GM15510 (cell line): Measurements from ENCODE around the gene MED27.

Experiments
- POLR2A ChIP-seq: IDR thresholded peaks from 3 replicates; pipeline ENCODE4 v1.6.1; 2011; ENCODE audit warnings: borderline replicate concordance; ENCODE audit not compliant: insufficient read length; ENCODE audit errors: extremely low read depth

The MED27 gene

GRCh38 chr9:132018957-132019405 is 60.7 kb downstream of the MED27 start:
- TF ChIP-seq POLR2A = no peak

- no peak for TF ChIP-seq POLR2A
These were observed 63.2 kb downstream of the MED27 start for GRCh38 chr9:132016456-132016855.

GRCh38 chr9:132015866-132016265 is 63.8 kb downstream of the MED27 start:
- no peak for TF ChIP-seq POLR2A

- TF ChIP-seq POLR2A = no peak
These were observed 65.4 kb downstream of the MED27 start for GRCh38 chr9:132014218-132014805.

- no peak for TF ChIP-seq POLR2A
These were observed 66.8 kb downstream of the MED27 start for GRCh38 chr9:132012704-132013357.

- no peak for TF ChIP-seq POLR2A
These were observed 67.8 kb downstream of the MED27 start for GRCh38 chr9:132011896-132012295.

- no peak for TF ChIP-seq POLR2A
These were observed 68.4 kb downstream of the MED27 start for GRCh38 chr9:132011309-132011708.

DNA sequence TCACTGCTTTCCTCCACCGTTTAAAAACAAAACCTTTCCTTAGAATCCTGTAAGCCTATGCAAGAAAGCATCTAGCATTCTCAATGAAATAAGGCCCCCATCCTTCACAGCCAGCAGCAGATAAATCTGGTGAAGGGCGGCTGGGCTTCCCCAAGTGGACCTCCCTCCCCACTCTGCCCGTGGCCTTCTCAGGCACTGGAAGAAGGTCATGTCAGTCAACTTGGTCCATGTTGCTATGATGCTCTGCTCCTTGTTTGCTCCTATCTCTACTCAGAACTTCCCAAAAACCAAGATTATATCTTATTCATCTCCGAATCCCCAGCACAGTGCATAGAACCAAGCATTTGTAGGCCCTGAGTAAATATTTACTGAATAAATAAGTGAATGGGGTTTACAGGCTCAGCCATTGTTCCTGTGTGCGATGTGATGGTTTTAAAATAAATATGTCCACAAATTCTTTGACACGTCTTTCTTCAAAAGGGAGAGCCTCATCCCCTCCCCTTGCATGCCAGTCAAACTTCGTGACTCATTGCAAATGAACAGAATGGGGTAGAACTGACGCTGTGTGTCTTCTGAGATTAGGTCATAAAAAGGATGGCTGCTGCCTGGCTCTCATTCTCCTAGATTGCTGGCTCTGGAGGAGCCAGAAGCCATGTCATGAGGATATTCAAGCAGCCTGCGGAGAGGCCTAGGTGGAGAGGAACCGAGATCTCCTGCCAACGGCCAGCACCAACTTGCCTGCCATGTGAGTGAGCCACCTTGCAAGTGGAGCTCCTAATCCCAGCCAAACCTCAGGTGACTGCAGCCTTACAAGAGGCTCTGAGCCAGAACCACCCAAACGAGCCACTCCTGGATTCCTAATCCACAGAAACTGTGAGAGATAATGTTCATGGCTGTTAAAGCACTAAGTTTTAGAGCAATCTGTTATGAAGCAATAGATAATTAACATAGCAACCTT is 70.5 kb downstream of the MED27 start:
- no peak for TF ChIP-seq POLR2A

DNA sequence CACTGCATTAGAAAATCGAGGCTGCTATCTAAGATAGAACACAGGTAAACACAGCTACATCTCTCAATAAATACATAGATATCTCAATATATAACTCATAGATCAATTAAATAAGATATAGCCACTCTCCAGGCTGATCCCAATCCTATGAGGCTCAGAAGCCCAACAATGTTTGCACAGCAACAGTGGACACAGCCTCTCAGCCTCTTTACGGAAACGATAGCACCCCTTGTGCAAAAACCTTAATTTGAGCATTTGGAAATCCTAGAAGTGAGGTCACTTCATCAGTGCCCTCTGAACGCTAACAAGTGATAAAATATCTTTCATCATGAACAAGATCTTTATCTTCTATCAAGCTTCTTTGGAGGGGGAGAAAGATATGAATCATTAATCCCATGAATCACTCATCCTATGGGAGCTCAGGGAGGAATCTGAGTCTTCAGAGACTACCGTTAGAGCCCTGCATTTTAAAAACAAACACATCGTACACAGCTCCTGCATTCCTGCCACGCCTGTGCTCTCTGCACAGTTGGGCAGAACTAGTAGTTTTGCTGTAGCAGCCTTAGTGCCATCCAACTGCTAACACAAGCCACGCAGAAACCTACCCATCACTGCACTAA is 71.4 kb downstream of the MED27 start:
- TF ChIP-seq POLR2A = no peak

- no peak for TF ChIP-seq POLR2A
These were observed 72.2 kb downstream of the MED27 start for GRCh38 chr9:132007371-132008025.

GRCh38 chr9:132006677-132007370 is 72.8 kb downstream of the MED27 start:
- no peak for TF ChIP-seq POLR2A

DNA sequence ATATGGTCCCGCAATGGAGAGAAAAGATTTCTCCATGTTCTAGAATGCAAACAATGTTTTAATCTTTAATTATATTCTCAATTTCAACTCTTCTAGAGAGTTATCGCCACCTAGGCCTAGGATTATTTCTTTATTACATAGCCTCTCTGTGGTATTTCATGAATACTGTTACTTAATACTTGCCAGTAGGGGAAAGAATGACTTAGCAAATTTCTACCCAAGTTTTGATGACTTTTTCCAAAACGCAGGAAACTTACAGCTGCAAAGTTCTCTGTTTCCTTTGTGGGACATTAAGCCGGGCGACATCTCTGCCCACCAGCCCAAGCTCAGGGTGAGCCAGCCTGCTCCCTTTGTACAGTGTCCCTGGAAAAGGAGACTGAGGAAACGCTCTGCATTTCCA is 73.8 kb downstream of the MED27 start:
- TF ChIP-seq POLR2A = no peak

GRCh38 chr9:132004323-132004722 is 75.3 kb downstream of the MED27 start:
- TF ChIP-seq POLR2A = no peak

DNA sequence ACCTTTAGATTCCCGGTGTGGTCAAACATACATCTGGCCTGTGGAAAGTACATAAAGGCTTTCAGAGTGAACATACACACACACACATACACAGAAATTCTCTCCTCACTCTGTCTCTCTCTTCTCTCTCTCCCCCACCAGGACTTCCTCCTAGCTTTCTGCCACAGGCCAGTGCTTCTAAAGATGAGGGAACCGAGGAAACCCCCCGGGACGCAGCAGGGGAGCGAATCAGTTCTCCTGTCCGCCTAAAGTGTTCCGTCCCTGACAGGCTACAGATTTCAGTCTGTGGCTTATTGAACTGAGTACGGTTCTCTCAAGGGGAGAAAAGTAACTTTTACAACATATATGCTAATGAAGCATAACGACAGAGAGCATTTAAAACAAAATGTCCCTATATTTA is 75.8 kb downstream of the MED27 start:
- TF ChIP-seq POLR2A = no peak
